HG02642 (cell line): ENCODE measurements around the gene QDPR.
A peak's percentile ranks its signal among the peaks of the same experiment; 100 is the strongest.
"Not testable (repeated sequence)": the region's sequence is repeated elsewhere in the genome, so short reads cannot be mapped to it uniquely, and the experiment has no call there.

Experiments used
- ATAC-seq: cut with Tn5 transposase; IDR thresholded peaks from one replicate; pipeline ENCODE4 v1.9.1; 2021; ENCODE audit warnings: mild to moderate bottlenecking; ENCODE audit not compliant: unreplicated experiment, poor library complexity

QDPR gene

DNA sequence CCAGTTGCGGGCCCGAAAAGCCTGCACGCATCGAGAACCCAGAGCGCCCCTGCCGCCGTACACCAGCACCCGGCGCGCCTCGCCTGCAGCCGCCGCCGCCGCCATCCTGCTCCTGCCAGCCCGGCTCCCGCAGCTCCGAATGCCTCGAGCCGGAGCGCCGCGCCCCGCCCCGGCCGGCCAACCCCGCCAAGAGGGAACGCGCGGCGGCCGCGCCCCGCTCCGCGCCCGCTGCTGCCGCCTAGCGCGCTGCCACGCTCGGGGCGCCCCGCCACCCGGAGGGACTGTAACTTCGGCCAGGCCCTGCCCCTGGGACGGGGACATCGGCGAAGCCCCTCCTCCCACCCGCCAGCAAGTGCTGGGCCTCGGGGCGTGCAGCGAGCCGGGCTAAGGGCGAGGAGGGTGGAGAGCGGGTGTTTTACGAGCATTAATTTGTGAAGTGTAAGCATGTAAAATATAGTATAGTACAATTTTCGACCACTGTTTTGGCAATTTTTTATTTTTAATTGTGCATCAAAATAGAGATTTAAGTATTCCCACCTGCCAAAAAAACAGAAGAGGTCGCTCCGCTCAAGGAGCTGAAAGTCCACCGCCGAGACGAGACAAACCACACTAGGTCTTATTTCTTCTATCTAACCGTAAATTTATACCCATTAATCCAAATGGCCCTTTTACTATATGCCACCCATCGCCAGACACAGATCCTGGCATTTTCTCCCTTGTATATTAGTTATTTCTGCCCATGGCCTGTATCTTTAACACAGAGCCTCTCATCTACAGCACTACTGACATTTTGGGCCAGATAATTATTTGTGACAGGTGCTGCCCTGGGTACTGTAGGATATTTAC is at the start of gene QDPR:
TSS of gene QDPR (minus strand) at position 141 of the 846 bp plus-strand sequence. CDS start at position 105, 36 bp downstream.
- ATAC-seq, result peak; percentile 97

DNA sequence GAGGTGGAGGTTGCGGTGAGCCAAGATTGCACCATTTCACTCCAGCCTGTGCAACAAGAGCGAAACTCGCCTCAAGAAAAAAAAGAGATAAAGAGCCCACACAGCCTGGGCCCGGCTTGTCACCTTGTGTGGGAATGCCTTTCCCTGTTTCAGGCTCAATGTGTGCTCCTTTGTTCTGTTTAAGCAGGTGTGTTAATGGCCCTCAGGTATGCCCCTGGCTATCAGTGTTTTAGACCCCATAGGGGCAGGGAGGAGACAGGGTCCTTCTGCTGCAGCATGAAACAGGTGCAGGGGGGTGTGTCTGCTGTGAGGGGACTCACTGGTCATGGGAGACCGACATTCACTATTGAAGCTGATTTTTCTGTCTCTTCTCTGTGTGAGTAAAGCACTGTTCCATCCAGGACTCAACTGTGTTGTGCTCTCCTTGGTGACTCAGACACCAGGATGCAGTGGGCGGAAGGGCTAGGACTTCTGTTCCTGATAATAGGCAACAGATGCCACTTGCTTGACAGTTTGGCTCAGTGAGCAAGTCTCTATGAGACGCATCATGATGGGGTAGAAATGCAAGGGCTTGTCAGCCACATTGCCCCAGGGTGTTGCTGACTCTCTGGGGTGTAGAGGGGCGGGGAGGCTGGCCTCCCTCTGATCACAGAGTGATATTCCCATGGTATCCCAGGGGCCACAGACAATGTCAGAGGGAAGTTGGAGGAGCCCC is 49.5 kb upstream of the QDPR start:
- ATAC-seq, result no peak

DNA sequence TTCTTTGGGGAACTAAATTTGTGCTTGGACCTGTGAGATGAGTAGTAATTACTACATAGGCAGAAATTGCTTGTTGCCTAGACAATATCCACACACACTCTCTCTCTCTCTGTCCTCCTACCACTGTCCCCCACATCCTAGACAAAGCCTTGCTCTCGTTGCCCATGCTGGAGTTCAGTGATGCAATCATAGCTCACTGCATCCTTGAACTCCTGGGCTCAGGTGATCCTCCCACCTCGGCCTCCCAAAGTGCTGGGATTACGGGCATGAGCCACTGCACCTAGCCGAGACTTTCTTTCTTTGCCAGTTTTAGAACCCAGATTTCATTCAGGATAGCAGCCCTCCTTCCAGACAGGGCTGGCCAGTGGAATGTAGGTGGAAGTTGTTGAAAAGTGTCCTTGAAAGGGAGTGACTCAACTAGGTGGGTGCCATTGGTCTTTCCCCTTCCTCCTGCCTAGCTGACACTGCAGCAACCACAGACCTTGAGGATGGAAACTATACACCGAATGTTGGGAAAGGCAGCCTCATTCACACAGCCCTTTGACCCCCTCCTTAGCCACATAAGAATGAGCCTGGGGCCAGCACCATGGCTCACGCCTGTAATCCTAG is 48.3 kb upstream of the QDPR start:
- no peak for ATAC-seq

DNA sequence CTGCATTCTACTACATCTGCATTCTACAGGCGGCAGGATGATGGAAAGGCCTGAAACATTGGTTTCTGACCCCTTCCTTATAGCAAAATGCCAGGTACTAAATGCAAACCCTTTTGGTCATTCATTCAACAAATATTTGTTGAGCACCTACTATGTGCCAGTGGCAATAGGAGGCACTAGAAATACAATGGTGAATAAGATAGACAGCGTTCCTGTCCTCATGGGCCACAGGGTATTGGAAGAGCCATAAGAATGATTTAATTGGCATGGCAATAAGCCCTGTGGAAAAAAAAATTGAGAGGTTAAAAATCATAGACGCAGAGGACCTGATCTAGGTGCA is 47.8 kb upstream of the QDPR start:
- no peak for ATAC-seq

DNA sequence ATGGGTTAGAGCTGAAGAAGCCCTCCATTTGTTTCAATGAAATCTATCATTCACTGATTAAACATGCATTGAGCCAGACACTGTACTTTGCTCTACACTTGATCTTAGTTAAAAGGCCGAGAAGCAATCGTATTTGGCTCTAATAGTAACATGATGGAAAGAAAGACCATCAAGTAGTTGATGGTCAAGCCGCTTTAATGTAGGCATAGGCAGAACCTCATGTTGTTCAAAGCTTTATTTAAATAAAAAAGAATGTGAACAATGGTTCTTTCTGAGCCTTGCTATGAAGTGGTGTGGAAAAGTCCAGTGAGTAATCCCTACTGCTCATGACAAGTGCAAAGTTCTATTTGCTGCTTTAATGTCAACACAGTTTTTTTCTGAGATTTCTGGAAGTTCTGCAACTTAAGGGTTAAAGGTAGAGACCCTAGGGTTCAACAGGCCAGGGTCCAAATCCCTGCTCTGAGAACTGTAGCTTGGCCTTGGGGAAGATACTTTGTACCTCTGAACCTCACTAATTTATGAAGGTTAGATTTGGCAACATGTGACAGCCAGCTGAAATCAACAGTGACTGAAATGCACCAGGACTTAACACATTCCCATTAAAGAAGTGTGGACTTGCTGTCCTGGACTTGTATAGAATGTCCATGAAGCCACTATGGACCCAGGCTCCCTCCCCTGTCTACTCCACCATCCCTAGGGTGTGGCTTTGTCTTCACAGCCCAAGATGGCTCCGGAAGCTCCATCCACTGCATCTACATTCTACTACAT is 47.2 kb upstream of the QDPR start:
- no peak for ATAC-seq

DNA sequence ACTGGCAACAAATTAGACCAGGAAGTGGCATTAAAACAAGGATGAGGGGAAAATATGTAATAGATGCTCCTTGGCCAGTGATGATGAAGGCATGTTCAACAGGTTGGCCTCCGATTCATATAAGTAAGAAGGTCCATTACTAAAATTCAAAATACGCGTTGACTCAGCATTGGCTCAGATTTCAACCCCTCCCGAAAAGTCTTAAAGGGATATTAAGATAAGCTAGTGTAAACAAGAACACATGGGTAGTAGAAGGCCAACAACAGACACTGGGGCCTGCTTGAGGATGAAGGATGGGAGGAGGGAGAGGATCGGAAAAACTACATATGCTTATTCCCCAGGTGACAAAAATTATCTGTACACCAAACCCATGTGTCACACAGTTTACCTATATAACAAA is 46.0 kb upstream of the QDPR start:
- no peak for ATAC-seq

DNA sequence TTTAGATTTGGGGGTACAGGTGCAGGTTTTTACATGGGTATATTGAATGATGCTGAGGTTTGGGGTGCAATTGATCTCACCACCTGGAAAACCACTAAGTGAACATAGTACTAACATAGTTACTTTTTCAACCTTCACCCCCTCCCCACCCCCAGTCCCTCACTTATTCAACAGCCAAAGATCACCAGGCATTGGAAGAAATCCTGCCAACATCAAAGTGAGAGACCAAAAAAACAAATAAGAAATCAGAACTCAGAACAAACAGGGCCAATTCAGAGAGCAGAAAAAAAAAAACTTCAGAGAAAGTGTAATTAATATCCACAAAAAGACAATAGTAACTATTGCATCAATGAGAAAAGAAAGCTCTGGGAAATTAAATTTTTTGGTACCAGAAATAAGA is 44.6 kb upstream of the QDPR start:
- no peak for ATAC-seq

DNA sequence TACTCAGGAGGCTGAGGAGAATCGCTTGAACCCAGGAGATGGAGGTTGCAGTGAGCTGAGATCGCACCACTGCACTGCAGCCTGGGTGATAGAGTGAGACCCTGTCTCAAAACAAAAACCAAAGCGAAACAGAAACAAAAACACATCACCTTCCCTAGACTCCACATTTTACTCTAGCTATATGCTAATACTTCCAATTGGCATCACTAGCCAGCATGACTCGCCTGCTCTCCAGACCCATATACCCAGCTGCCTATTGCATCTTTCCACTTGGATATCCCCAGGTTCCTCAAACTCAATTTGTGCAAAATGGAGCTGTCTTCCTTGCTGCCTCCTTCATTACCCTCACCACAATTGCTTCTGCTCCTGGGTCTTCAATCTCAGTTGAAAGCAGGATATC is 42.7 kb upstream of the QDPR start:
- no peak for ATAC-seq

DNA sequence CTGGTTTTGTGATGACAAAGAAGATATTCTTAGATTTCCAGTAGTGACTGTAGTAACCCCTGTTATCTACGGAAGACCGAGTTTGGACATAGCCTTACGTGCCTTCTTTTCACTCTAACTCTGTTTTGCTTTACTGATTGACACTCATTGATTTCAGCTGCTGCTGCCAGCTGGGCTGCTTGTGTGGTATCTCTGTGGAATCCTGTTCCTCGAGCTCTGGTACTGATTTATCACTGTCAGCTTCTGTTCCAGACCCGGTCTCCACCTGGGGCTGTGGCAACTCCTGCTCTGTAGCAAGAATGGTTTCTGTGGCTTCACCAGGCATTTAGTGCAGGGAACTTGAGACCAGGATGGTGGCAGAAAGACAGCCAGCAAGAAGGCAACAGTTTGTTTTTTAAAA is 40.5 kb upstream of the QDPR start:
- no peak for ATAC-seq

DNA sequence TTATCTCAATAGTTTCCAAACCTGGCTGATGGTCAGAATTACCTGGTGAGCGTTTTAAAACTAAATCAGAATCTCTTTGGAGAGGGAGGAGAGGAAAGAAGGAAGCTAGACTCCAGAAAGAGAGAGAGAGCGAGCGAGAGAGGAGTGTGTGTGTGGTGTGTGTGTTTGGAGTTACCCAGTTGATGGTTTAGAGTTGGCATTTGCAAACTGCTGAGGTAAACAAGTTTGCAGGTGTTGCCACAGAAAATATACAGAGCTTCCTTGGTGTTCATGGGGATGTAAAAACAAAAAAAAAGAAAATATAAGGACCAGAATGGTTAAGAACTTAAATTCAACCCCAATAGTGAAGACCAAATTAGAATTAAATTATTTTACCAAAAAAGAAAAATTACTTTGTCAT is 38.7 kb upstream of the QDPR start:
- ATAC-seq, result no peak

DNA sequence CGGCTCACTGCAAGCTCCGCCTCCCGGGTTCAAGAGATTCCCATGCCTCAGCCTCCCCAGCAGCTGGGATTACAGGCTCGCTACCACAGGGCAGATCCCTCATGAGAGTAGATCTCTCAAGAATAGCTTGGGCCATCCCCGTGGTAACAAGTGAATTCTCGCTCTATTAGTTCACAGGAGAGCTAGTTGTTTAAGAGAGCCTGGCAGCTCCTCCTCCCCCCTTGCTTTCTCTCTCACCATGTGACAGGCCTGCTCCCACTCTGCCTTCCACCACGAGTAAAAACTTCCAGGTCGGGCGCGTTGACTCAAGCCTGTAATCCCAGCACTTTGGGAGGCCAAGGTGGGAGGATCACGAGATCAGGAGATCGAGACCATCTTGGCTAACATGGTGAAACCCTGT is 34.8 kb upstream of the QDPR start:
- ATAC-seq, result no peak

DNA sequence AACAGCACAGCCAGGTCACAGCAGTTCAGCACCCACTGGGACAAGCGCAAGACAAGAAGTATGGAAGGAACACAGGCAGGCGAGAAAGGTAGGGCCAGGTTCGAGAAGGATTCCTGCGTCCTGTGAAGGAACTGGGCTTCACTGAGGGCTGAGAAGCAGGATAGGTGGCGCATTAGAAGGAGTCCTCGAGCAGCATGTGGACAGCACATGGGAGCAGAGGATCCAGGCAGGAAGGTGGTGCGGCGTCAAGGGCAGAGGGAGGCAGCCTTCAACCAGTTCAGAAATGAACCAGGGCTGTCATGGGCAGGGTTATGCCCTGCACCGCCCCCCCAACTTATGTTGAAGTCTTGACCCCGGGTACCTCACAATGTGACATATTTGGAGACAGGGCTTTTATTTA is 34.3 kb upstream of the QDPR start:
- no peak for ATAC-seq

DNA sequence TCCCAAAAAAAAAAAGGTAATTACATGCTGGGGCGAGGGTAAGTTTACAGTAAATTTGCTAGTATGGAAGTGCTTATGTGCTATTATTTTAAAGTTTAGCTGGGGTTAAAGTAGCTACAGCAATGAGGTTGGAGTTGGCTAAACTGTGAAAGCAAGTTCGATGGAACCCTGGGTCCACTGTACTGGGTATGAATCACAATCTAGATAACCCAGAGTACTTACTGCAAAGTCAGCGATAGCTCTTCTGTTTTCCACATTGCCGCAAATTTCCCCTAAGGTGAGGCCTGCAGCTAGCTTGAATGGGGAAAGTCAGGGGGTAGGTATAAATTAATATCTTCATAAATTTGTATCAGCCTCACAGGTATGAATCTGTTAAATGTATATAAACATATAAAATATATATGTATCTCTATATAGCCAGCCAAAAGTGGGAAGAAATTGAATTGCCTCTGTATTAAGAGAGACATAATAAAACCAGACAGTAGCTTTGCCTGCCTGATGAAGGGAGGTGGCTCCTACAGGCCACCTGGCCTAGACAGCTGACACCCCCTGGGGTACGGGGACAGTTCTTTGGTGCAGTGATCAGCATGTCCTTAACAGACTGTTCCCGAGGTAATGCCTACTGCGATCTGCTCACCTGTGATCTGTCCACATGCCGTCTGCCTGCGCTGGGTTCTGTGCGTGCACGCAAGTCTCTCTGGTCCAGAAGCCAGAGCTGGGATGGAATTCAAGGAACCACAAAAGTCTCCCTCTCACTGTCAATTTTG is 33.7 kb upstream of the QDPR start:
- no peak for ATAC-seq

DNA sequence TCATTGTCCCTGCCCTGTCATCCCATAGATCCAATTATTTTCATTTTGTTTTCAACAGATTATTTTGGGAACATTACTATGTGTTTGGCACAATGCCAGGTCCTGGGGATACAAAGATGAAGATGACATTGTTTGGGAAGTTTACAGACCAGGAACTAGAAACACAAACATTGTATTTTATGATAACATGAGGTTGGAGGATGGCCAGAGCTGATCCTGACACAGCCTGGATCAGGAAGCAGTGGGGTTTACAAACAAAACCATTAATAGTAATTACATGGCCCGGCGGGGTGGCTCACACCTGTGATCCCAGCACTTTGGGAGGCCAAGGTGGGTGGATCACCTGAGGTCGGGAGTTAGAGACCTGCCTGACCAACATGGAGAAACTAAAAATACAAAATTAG is 32.9 kb upstream of the QDPR start:
- no peak for ATAC-seq

DNA sequence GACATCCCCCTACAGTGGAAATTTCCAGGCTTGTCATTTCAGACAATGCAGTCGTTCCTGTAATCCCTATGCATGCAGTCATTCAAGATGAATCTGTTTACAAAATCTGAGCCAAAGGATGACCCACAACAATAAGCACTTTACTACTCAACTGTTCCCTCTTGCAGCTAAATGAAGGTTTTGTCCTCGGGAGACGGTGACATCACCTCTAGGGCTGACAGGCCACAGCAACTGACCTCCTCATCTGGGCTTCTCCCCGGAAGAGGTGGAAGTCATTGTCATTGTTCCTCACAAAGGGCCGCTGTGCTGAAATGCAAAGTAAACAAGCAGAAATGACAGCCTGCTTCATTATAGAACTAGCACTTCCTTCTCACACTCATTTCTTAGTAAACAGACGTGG is 32.3 kb upstream of the QDPR start:
- ATAC-seq, result no peak

DNA sequence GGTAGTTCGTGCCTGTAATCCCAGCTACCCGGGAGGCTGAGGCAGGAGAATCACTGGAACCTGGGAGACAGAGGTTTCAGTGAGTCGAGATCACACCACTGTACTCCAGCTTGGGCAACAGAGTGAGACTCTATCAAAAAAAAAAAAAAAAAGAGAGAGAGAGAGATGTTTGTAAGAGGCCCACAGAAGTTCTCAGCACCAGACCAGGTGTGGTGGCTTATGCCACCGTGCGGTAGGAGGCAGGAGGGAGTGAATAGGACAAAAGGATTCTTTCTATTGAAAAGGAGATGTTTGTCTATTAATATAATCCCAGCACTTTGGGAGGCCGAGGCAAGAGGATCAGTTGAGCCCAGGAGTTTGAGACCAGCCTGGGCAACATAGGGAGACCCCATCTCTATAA is 25.2 kb upstream of the QDPR start:
- not testable (repeated sequence) for ATAC-seq

DNA sequence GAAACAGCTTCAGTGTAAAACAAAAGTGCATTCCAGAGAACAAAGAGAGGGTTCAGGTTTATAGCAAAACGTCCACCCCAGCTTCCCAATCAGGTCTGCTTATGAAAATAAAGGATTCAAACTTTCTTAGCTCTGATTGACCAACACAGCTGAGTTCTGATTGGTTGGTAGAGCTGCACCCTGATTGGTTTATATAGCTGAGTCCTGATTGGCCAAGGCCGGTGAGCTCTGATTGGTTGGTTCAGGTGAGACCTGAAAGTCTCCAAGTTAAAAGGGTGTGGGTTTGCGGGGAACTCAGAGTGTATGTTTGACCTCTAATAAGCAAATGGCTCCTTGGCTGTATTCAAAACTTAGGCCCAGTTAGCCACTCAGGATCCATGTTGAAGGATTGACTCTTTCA is 24.0 kb upstream of the QDPR start:
- ATAC-seq, result peak; percentile 44

DNA sequence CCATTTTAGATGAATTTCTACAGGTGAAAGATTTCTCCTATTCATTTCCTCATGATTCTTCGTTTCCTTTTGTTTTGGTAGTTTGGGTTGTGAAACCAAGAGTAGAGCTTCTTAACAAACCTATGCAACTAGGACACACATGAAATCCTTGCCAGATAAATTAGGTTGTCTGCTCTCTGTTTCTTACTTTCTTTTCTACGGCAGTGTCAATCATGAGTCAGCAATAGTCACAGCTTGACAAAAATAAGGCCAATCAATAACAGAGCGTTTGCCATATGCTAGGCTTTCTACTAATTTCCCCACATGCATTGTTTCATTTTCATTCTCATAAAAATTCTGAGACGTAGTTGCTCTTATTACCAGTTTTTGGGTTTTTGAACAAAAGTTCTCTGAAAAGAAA is 23.4 kb upstream of the QDPR start:
- no peak for ATAC-seq

DNA sequence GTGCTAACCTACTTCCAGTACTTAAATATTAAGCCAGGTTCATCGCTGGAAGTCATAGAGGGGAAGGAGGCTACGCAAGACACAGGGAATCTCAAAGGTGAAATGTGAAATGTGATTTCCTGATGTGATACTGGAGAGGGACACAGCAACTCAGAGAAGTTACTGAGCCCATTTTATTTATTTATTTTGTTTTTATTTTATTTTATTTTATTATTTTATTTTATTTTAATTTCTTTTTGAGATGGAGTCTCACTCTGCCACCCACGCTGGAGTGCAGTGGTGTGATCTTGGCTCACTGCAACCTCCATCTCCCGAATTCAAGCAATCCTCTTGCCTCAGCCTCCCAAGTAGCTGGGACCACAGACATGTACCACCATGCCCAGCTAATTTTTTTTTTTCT is 22.8 kb upstream of the QDPR start:
- no peak for ATAC-seq
